Measurements from ENCODE around the gene ENTHD1.
"Not testable (repeated sequence)": the region's sequence is repeated elsewhere in the genome, so short reads cannot be mapped to it uniquely, and the experiment has no call there.

Gene ENTHD1

DNA sequence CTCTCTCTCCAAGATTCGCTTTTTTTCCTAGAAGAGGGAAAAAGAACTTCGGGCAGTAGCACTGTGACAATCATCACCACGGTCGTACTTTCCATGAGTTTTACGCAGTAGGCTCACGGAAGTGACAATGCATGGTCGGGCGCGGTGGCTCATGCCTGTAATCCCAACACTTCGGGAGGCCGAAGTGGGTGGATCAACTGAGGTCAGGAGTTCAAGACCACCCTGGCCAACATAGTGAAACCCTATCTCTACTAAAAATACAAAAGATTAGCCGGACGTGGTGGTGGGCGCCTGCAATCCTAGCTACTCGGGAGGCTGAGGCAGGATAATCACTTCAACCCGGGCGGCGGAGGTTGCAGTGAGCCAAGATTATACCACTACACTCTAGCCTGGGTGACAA lies 30.7 kb upstream of the ENTHD1 start:
- no peak for DNase-seq (ENCODE audit: low spot score)

GRCh38 chr22:39923696-39924095 lies 30.1 kb upstream of the ENTHD1 start:
- DNase-seq (ENCODE audit: low spot score), result no peak

GRCh38 chr22:39920134-39920743 lies 26.7 kb upstream of the ENTHD1 start:
- no peak for DNase-seq (ENCODE audit: low spot score)

- DNase-seq (ENCODE audit: low spot score), result no peak
These were observed 24.4 kb upstream of the ENTHD1 start for GRCh38 chr22:39917776-39918495.

DNA sequence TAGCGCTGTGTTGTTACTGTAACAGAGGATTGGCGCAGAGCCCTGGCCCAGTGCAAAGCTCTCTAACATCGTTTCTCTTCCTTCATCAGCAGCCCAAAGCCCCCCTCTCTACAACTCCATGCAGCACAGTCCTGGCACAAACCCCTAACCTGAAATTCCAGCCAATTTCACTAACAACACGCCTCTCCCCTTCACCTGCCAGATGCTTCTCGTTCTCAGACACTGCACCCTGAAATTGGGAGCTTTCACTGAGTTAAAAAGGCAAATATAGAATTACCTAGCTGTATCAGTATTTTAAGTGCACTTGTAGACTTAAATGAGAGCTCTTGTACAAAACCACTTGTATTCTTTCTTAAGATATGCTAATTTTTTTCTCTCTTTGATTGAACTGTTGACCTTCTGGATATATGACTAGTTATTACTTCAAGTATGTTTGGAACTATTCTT lies 23.7 kb upstream of the ENTHD1 start:
- no peak for DNase-seq (ENCODE audit: low spot score)

GRCh38 chr22:39916496-39916895 lies 22.9 kb upstream of the ENTHD1 start:
- DNase-seq (ENCODE audit: low spot score), result no peak

DNA sequence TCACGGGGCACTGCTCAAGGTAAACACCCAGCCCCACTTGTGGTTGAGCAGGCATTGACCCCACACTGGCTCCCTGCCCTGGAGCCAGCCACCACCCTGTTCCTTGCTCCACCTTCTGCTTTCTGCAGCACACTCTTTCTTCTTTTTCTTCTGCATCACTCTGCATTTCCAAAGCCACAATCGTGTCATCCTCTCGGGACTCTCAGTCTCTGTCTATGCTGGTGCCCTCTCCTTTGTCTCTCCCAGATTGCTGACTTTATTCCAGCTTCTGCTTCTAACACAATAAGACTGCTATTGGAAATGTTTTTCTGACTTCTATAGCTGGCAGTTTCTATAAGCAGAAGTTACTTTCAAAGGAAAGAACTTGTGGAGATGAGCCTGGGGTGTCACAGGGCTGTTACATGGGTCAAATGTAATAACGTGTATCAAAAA lies 21.8 kb upstream of the ENTHD1 start:
- no peak for DNase-seq (ENCODE audit: low spot score)

GRCh38 chr22:39914584-39914983 lies 21.0 kb upstream of the ENTHD1 start:
- DNase-seq (ENCODE audit: low spot score), result no peak

DNA sequence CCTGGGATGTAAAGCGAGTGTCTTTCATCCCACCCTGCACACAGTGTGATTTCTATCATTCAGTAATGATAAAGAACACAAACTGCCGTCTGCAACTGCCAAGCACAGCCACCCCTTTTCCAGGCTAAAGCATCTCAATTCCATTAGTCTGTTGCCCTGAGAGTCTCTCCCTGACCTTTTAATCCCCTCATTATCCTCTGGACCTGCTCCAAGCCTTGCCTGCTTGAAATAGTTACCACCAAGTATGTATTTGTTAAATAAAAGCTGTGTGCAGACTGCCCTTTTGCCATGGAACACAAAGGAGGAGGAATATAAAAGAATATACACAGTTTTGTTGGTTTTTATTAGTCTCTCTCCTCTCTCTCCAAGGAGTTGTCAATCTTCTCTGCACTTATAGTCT lies 20.3 kb upstream of the ENTHD1 start:
- DNase-seq (ENCODE audit: low spot score), result no peak

DNA sequence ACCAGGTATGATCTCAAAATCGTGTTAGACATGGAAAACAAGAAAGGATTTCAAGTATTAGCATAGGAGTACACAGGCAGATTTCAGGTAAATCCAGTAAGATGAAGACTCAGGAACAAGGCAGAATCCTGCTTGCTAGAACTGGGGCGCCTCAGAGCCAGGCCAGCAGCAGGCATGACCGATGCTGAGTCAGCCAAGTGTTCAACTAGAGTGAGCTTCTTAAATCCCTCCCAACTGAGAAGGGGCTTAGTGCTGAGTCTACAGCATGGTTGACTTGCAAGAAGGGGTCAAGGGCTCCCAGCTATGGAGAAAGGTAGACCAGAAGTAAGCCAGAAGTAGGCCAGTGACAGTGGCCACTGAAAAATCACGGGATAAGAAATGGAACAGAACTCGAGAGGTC lies 19.8 kb upstream of the ENTHD1 start:
- DNase-seq (ENCODE audit: low spot score), result peak; percentile 56

GRCh38 chr22:39910876-39911613 lies 17.5 kb upstream of the ENTHD1 start:
- DNase-seq (ENCODE audit: low spot score), result no peak

- DNase-seq (ENCODE audit: low spot score), result no peak
These were observed 15.2 kb upstream of the ENTHD1 start for GRCh38 chr22:39908737-39909136.

DNA sequence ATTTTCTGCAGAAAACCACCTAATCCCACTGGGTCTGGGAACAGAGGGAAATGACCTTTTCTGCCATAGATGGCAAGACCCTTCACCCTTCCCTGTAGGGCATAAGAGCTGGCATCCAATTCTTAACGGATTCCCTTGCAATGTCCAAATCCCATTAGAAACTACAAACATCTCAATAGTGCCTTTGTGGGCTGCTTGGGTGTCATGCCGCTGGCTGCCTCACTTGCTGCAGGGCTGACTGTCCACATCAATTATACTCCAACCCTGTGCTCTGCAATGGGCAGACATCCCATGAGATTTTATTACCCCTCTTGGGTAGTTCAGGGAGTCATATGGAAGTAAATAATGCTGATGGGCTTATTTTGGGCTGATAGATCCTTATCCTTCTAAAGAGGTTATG lies 14.6 kb upstream of the ENTHD1 start:
- no peak for DNase-seq (ENCODE audit: low spot score)

GRCh38 chr22:39907605-39908097 lies 14.1 kb upstream of the ENTHD1 start:
- no peak for DNase-seq (ENCODE audit: low spot score)

- no peak for DNase-seq (ENCODE audit: low spot score)
These were observed 13.5 kb upstream of the ENTHD1 start for GRCh38 chr22:39907047-39907446.

- no peak for DNase-seq (ENCODE audit: low spot score)
These were observed 12.6 kb upstream of the ENTHD1 start for GRCh38 chr22:39906207-39906606.

DNA sequence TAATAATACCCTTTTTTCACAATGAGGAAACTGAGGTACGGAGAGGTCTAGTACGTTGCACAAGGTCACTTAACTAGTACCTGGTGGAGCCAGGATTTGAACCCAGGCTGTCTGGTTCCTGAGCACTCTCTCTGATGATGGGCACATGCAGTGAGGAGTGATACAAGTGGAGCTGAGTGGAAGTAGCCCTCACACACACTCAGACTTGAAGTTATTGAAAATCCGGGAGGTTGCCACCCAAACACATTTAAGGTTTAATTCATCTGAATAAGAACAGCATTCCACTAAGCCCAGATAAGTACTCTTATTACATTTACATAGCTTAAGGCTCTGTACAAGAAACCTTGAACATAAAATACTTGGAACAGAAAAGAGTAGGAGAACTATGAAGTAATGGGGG lies 12.1 kb upstream of the ENTHD1 start:
- DNase-seq (ENCODE audit: low spot score), result no peak

DNA sequence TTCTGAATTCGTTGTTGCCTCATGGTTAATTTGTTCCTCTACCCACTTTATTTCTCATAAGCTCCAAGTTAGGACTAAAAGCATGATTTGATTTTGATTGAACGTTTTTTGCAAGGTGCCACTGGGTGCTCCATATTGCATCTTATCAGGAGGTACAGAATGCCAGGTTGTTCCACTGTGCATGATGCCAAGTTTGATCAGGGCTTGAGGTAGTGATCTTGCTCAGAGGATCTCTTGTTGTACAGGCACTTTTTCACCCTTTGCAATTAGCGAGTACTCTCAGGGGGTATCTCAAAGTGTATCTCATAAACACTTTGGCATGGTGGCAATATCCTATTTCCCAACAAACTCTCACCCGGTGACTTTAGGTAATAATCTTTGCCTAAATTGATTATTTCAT lies 11.3 kb upstream of the ENTHD1 start:
- no peak for DNase-seq (ENCODE audit: low spot score)

GRCh38 chr22:39904024-39904423 lies 10.5 kb upstream of the ENTHD1 start:
- not testable (repeated sequence) for DNase-seq (ENCODE audit: low spot score)

DNA sequence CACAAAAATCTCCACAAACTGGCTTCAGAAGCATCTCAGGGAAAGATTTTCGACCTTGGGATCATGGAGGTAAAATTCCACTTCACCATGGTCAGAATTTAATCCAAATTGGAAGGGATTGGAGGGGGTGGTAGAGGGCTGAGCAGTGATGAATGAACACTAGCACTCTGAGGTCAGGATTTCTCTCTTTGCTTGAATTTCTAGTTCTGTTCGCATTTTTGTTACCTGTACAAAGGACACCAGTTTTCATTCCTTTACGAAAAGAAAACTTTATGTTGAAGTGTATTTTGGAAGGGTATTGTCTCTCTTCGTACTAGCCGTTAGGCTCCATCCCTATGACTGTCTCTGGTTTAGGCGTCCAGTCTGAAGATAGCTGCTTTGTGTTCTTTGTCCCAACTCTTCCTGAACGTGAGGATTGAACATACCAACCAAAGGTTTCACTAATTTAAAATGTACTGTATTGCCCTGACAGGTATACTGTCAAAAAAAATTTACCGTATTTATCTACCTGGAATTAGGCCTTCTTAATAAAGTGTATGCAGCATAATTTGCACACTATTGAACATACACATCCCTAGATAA lies 8.1 kb upstream of the ENTHD1 start:
- DNase-seq (ENCODE audit: low spot score), result no peak

DNA sequence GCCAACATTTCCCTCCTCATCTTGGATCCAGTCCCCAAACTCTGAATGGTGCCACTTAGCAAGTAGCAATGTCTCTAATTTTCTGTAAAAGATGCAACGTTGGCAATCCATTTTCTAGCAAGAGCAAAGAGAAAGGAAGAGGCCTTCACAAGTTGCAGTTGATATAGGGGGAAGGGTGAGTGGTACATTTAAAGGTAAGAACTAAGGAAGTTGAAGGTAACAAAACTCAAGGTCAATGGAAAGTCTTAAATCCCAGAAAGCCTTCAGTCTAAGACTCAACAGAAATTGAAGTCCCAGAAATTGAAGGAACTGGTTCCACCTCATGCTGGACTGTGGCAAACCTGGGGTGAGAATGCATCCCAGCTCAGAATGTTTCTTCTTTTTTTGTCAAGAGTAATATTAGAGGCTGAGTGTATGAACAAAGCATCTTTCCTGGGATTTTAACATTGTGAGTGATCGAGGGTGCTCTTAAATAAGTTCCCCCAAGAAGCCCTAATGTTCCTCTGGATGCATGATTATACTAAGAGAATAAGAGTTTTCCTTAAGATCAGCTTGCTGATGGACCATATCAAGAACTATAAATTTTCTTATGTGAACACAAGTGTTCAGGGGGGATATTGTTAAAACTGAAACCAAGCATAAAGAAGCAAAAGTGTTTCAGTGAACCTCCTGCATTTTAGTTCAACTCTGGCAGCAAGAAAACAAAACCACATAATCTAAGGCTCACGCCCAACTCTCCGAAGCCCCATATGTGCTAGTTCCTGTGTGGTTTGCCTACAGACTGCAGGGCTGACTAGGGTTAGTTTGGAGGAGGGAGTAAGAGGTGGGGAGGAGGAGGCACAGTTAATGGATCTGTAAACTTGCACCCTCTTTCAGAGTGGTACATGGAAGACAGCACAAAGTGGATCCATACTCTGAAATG lies 7.0 kb upstream of the ENTHD1 start, which contains the start of gene GRAP2:
Gene GRAP2, plus strand, starts transcription at position 779 of the 922 bp plus-strand sequence. CDS start 46,023 bp downstream, outside the sequence.
- DNase-seq (ENCODE audit: low spot score), result no peak

Measured in ecto neural progenitor cell (in vitro differentiated cells).